H1 (cell line): Measurements from ENCODE around the gene TMPRSS9. TPM values are rescaled to one million over a fixed set of nuclear protein-coding genes. Genes with fewer than 3 reads are reported as not detected.
A peak's percentile ranks its signal among the peaks of the same experiment; 100 is the strongest.

Source experiments
- CTCF ChIA-PET: fragments of 300-600 bp; sonication (Branson Sonifier 250); formaldehyde crosslinking; loops from one replicate; lab custom pipeline; 2021; ENCODE audit not compliant: partially characterized antibody; lab: Charles Lee
- POLR2A ChIA-PET: fragments of 300-600 bp; sonication (Branson Sonifier 250); formaldehyde crosslinking; loops from one replicate; lab custom pipeline; 2021; ENCODE audit warnings: inconsistent platforms; ENCODE audit not compliant: partially characterized antibody; lab: Charles Lee
- DNase-seq, 2 experiments: peaks; one replicate each; pipeline versions ENCODE4 v3.0.0 to v3.0.0-alpha.2; 2010 to 2022; ENCODE audit warnings: low spot score in 2 of 2, low read depth in 1 of 2, mixed read lengths in 1 of 2
- FAIRE-seq: peaks from 2 replicates; lab custom pipeline; 2011; peaks lifted over from hg19 to GRCh38; lab: Jason Lieb, UNC
- H2AFZ ChIP-seq: 2 replicates; pipeline ENCODE4 v1.8.1; 2012; ENCODE audit warnings: low read length, inconsistent platforms
- H2AK5ac ChIP-seq: 2 replicates; pipeline ENCODE4 v1.6.1; 2013; ENCODE audit warnings: low read depth, low read length
- H2BK120ac ChIP-seq: replicated peaks from 2 replicates; pipeline ENCODE3; 2013; ENCODE audit warnings: low read depth, low read length, inconsistent platforms
- H2BK12ac ChIP-seq: 2 replicates; pipeline ENCODE4 v1.6.1; 2013; ENCODE audit warnings: low read depth, low read length
- H2BK15ac ChIP-seq: 2 replicates; pipeline ENCODE4 v1.6.1; 2013; ENCODE audit warnings: low read length
- H2BK20ac ChIP-seq: 2 replicates; pipeline ENCODE4 v1.6.1; 2013; ENCODE audit warnings: low read length
- H2BK5ac ChIP-seq: 2 replicates; pipeline ENCODE4 v1.6.1; 2013; ENCODE audit warnings: low read depth, low read length
- H3K14ac ChIP-seq: 2 replicates; pipeline ENCODE4 v1.6.1; 2013; ENCODE audit warnings: inconsistent platforms; ENCODE audit not compliant: insufficient read length
- H3K18ac ChIP-seq: 2 replicates; pipeline ENCODE4 v1.6.1; 2013; ENCODE audit warnings: low read length; ENCODE audit errors: extremely low read depth
- H3K23ac ChIP-seq: 2 replicates; pipeline ENCODE4 v1.6.1; 2013; ENCODE audit warnings: inconsistent platforms; ENCODE audit not compliant: insufficient read length
- H3K23me2 ChIP-seq: 2 replicates; pipeline ENCODE4 v1.6.1; 2013; ENCODE audit warnings: low read depth, low read length
- H3K27ac ChIP-seq: 2 replicates; pipeline ENCODE4 v1.6.1; 2011; ENCODE audit warnings: low read depth, low read length, inconsistent platforms
- H3K27me3 ChIP-seq, 4 experiments: replicated peaks in 1 of 4; 1 replicate in 1 of 4; 2 replicates in 3 of 4; pipeline versions ENCODE4 v1.6.1 to v1.8.1; 2011 to 2013; ENCODE audit warnings: low read length in 3 of 4, mild to moderate bottlenecking in 3 of 4, inconsistent platforms in 2 of 4, mixed read lengths in 2 of 4, moderate library complexity in 1 of 4; ENCODE audit not compliant: control insufficient read depth in 3 of 4, insufficient read depth in 3 of 4; ENCODE audit errors: extremely low read depth in 1 of 4
- H3K36me3 ChIP-seq, 4 experiments: 2 replicates each; pipeline versions ENCODE4 v1.6.1 to v1.8.1; 2011 to 2013; ENCODE audit warnings: mild to moderate bottlenecking in 4 of 4, low read length in 3 of 4, moderate library complexity in 2 of 4, control low read depth in 1 of 4, inconsistent platforms in 1 of 4; ENCODE audit not compliant: insufficient read depth in 4 of 4, control insufficient read depth in 2 of 4
- H3K4ac ChIP-seq: replicated peaks from 2 replicates; pipeline ENCODE3; 2013; ENCODE audit warnings: low read length, low read depth, mixed read lengths, inconsistent platforms; ENCODE audit not compliant: insufficient read length
- H3K4me1 ChIP-seq, 4 experiments: replicated peaks in 1 of 4; 1 replicate in 1 of 4; 2 replicates in 3 of 4; pipeline versions ENCODE4 v1.6.1 to v1.8.1; 2011 to 2013; ENCODE audit warnings: low read length in 3 of 4, inconsistent platforms in 2 of 4, mixed read lengths in 1 of 4; ENCODE audit not compliant: insufficient read depth in 4 of 4, control insufficient read depth in 3 of 4
- H3K4me2 ChIP-seq, 2 experiments: 2 replicates each; pipeline versions ENCODE4 v1.6.1 to v1.8.1; 2011 to 2013; ENCODE audit warnings: low read depth in 2 of 2, low read length in 2 of 2, control low read depth in 1 of 2, inconsistent platforms in 1 of 2, mild to moderate bottlenecking in 1 of 2; ENCODE audit not compliant: insufficient read depth in 1 of 2
- H3K4me3 ChIP-seq, 4 experiments: fragments of 200-600, 300-600 bp in 1 of 4; sonication (generic), shearing (Covaris generic), sonication (Bioruptor Twin) in 1 of 4; 2 replicates each; pipeline versions ENCODE4 v1.5.1 to v1.8.1; 2011 to 2016; ENCODE audit warnings: low read length in 4 of 4, low read depth in 3 of 4, control low read depth in 2 of 4, inconsistent platforms in 2 of 4, mild to moderate bottlenecking in 2 of 4, mixed read lengths in 1 of 4, moderate library complexity in 1 of 4; ENCODE audit not compliant: insufficient read depth in 2 of 4; ENCODE audit errors: extremely low read depth in 1 of 4
- H3K56ac ChIP-seq: replicated peaks from 2 replicates; pipeline ENCODE3; 2013; ENCODE audit warnings: low read depth, mild to moderate bottlenecking, mixed read lengths, low read length, inconsistent platforms; ENCODE audit not compliant: insufficient read length
- H3K79me1 ChIP-seq: 2 replicates; pipeline ENCODE4 v1.6.1; 2013; ENCODE audit warnings: low read depth, low read length, control low read depth
- H3K79me2 ChIP-seq, 2 experiments: 2 replicates each; pipeline versions ENCODE4 v1.6.1 to v1.8.1; 2012 to 2013; ENCODE audit warnings: low read length in 2 of 2, mild to moderate bottlenecking in 2 of 2, inconsistent platforms in 1 of 2; ENCODE audit not compliant: insufficient read depth in 2 of 2, control insufficient read depth in 1 of 2
- H3K9ac ChIP-seq, 4 experiments: replicated peaks in 1 of 4; 1 replicate in 1 of 4; 2 replicates in 3 of 4; pipeline versions ENCODE4 v1.6.1 to v1.8.1; 2011 to 2013; ENCODE audit warnings: low read depth in 3 of 4, low read length in 3 of 4, control low read depth in 2 of 4, mild to moderate bottlenecking in 2 of 4, moderate library complexity in 2 of 4, inconsistent platforms in 1 of 4; ENCODE audit errors: extremely low read depth in 1 of 4
- H3K9me3 ChIP-seq, 2 experiments: 2 replicates each; pipeline versions ENCODE4 v1.6.1 to v1.8.1; 2012 to 2013; ENCODE audit warnings: mild to moderate bottlenecking in 2 of 2, moderate library complexity in 2 of 2, control low read depth in 1 of 2, inconsistent platforms in 1 of 2, low read depth in 1 of 2, low read length in 1 of 2, mixed read lengths in 1 of 2; ENCODE audit not compliant: insufficient read depth in 2 of 2
- H4K20me1 ChIP-seq, 2 experiments: replicated peaks in 1 of 2; 2 replicates each; pipeline versions ENCODE3 to v1.8.1; 2011 to 2013; ENCODE audit warnings: inconsistent platforms in 2 of 2, low read length in 2 of 2, mild to moderate bottlenecking in 1 of 2; ENCODE audit not compliant: insufficient read depth in 2 of 2, control insufficient read depth in 1 of 2
- H4K5ac ChIP-seq: 2 replicates; pipeline ENCODE4 v1.6.1; 2013; ENCODE audit warnings: low read length, low read depth, mixed read lengths, inconsistent platforms; ENCODE audit not compliant: insufficient read length
- H4K8ac ChIP-seq: 2 replicates; pipeline ENCODE4 v1.8.0; 2013; ENCODE audit warnings: mild to moderate bottlenecking, moderate library complexity, low read length, inconsistent platforms; ENCODE audit not compliant: insufficient read depth; ENCODE audit errors: extremely low read depth
- H4K91ac ChIP-seq: replicated peaks from 2 replicates; pipeline ENCODE3; 2013; ENCODE audit warnings: low read length, mixed read lengths, inconsistent platforms; ENCODE audit not compliant: insufficient read length
- ASH2L ChIP-seq: fragments of 200-600, 300-600 bp; sonication (generic); IDR thresholded peaks from one replicate; pipeline ENCODE4 v1.7.1; 2017; ENCODE audit warnings: low read length
- PHF8 ChIP-seq: fragments of 200-600 bp; sonication (generic); conservative IDR thresholded peaks from 2 replicates; pipeline ENCODE4 v1.7.1; 2012; ENCODE audit warnings: low read depth, mild to moderate bottlenecking, inconsistent platforms, low read length, moderate library complexity
- WGBS, 2 experiments: shearing (Covaris generic) in 1 of 2; methylation state at CpG; one replicate each; pipeline versions ENCODE4 v1.1.6 to v1.1.7; 2013 to 2015; ENCODE audit warnings: low lambda C conversion rate in 2 of 2, mixed read lengths in 2 of 2, inconsistent platforms in 1 of 2, low coverage in 1 of 2, missing lambda C conversion rate in 1 of 2; ENCODE audit not compliant: insufficient replicate concordance in 2 of 2, insufficient coverage in 1 of 2, insufficient read length in 1 of 2; ENCODE audit errors: extremely low coverage in 1 of 2, missing lambda C conversion rate in 1 of 2; 5-methylcytosine and 5-hydroxymethylcytosine counted together
- polyA plus RNA-seq, 7 experiments: library from polyadenylated mRNA; depleted of rRNA in 3 of 7; stranded (reverse) in 5 of 7; unstranded in 2 of 7; fragments of >200 nt in 5 of 7; fragments of 200-250 nt in 2 of 7; gene quantifications; 1 replicate in 5 of 7; 2 replicates in 1 of 7; 4 replicates in 1 of 7; pipeline versions ENCODE4 v1.2.1 to v1.2.3, GENCODE V29; 2011 to 2013; ENCODE audit warnings: missing spikeins in 2 of 7, mixed read lengths in 2 of 7
- total RNA-seq: library from RNA; stranded (reverse); fragmentation: NEBNext Ultra II Directional; extraction: Animal tissue kit (Norgen Biotek cat#: 25700); gene quantifications from 2 replicates; pipeline ENCODE4 v1.2.1, GENCODE V29; 2021

TMPRSS9 gene
- total and polyA plus RNA-seq, 2 of the 8 experiments (the other 6 are each of a cell fraction or from before 2014, with no cell fraction given): 0.15 to 0.19 TPM

DNA sequence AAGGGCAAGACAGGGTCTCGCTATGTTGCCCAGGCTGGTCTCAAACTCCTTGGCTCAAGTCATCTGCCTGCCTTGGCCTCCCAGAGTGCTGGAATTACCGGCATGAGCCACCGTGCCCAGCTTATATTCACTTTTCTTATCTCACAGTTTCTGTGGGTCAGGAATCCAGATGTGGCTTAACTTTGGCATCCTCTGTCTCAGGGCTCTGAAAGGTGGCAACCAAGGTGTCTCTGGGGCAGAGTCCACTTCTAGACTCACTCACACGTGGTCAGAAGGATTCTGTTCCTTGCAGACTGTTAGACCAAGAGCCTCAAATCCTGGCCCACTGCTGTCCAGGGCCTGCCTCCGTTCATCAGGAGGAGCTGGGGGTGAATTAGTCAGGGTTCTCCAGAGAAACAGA lies 104.3 kb downstream of the TMPRSS9 start:
- no peak overlapping the region for H3K23ac ChIP-seq
- no peak overlapping the region for H2BK120ac ChIP-seq
- ChIA-PET CTCF (interaction anchor here (0.6 to 12.9 kb wide), 7 partner anchors 10 to 575 kb away, joined by 3 to 133 read pairs (median 5); partner anchors contain the start of genes GADD45B and TIMM13), POLR2A (interaction anchor here (3.4 to 6.7 kb wide), 2 partner anchors 9 to 13 kb away, joined by 14 to 98 read pairs; partner anchors contain the start of genes GADD45B and LMNB2)
- H3K27me3 ChIP-seq: no peaks in the 10 kb centered on the region
- H2AK5ac ChIP-seq: no peak overlapping the region
- H2BK15ac ChIP-seq: 0 out of 2 replicates have a peak overlapping the region, but pooled peaks have one; percentile 31
- no peak overlapping the region for H4K8ac ChIP-seq
- peaks cover 2% of the 10 kb centered on the region; the same call in 1 of the 2 replicates for H3K23me2 ChIP-seq
- no peak overlapping the region for H3K18ac ChIP-seq
- H3K4ac ChIP-seq: no peak overlapping the region
- no peaks in the 10 kb centered on the region for H3K79me2 ChIP-seq
- FAIRE-seq: no peak
- H3K4me2 ChIP-seq: no peak overlapping the region
- H3K27ac ChIP-seq: no peak overlapping the region
- no peak overlapping the region for H4K5ac ChIP-seq
- no peak overlapping the region for H4K91ac ChIP-seq
- H3K4me1 ChIP-seq: peaks cover 0 to 9% (median 0%) of the 10 kb centered on the region in 4 experiments; a peak in 2 of 7 replicates
- H2BK5ac ChIP-seq: no peak overlapping the region
- no peak overlapping the region for H3K56ac ChIP-seq
- no peaks in the 10 kb centered on the region for H3K36me3 ChIP-seq
- H3K9ac ChIP-seq: no peak overlapping the region
- H3K14ac ChIP-seq: no peak overlapping the region
- no peaks in the 10 kb centered on the region for H3K79me1 ChIP-seq
- no peak overlapping the region for H2AFZ ChIP-seq
- H4K20me1 ChIP-seq: peaks cover 0 to 1% of the 10 kb centered on the region in 2 experiments
- no peak overlapping the region for H2BK20ac ChIP-seq
- H3K9me3 ChIP-seq: no peaks in the 10 kb centered on the region
- 84% methylated on average over 5 of the region's 5 CpGs; no CpG with 5 or more reads in 1 of the 2 experiments for WGBS, 2 experiments
- no peak overlapping the region for H2BK12ac ChIP-seq
- DNase-seq: no peak
- H3K4me3 ChIP-seq: no peak overlapping the region
- no peak for TF ChIP-seq ASH2L
- no peak for TF ChIP-seq PHF8
